HG03520 (cell line): Measurements from ENCODE around the gene ZNF208.
"Not testable (repeated sequence)": the region's sequence is repeated elsewhere in the genome, so short reads cannot be mapped to it uniquely, and the experiment has no call there.

ENCODE experiments used
- ATAC-seq: cut with Tn5 transposase; IDR thresholded peaks from one replicate; pipeline ENCODE4 v1.9.1; 2021; ENCODE audit warnings: mild to moderate bottlenecking, moderate library complexity; ENCODE audit not compliant: unreplicated experiment

Gene ZNF208

GRCh38 chr19:22010437-22011143, at the start of gene ZNF208:
Gene ZNF208, minus strand, starts transcription at chr19:22010943. Its CDS starts 149 bp downstream, at chr19:22010794.
- ATAC-seq = not testable (repeated sequence)

- ATAC-seq = peak; percentile 17
Measured at GRCh38 chr19:22052644-22053013, 41.9 kb upstream of the ZNF208 start.

GRCh38 chr19:22041151-22041550, 30.4 kb upstream of the ZNF208 start:
- not testable (repeated sequence) for ATAC-seq

- ATAC-seq = no peak
Measured at GRCh38 chr19:22030680-22031079, 19.9 kb upstream of the ZNF208 start.

GRCh38 chr19:22026687-22027086, 15.9 kb upstream of the ZNF208 start:
- no peak for ATAC-seq

- not testable (repeated sequence) for ATAC-seq
Measured at GRCh38 chr19:22025539-22025938, 14.8 kb upstream of the ZNF208 start.

GRCh38 chr19:21970466-21970865, 40.3 kb downstream of the ZNF208 start:
- ATAC-seq = no peak

GRCh38 chr19:21947775-21948174, 63.0 kb downstream of the ZNF208 start:
- no peak for ATAC-seq

GRCh38 chr19:21940684-21941083, 70.1 kb downstream of the ZNF208 start:
- no peak for ATAC-seq

- ATAC-seq = no peak
Measured at GRCh38 chr19:21934593-21934992, 76.2 kb downstream of the ZNF208 start.

GRCh38 chr19:21934131-21934530, 76.6 kb downstream of the ZNF208 start:
- ATAC-seq = no peak

GRCh38 chr19:21922276-21922675, 88.5 kb downstream of the ZNF208 start:
- ATAC-seq = no peak

GRCh38 chr19:21921691-21922180, 89.0 kb downstream of the ZNF208 start:
- no peak for ATAC-seq

GRCh38 chr19:21915411-21915810, 95.3 kb downstream of the ZNF208 start:
- ATAC-seq = no peak

- ATAC-seq = no peak
Measured at GRCh38 chr19:21912654-21913053, 98.1 kb downstream of the ZNF208 start.

- no peak for ATAC-seq
Measured at GRCh38 chr19:21910318-21910717, 100.4 kb downstream of the ZNF208 start.

GRCh38 chr19:21908066-21908465, 102.7 kb downstream of the ZNF208 start:
- no peak for ATAC-seq

GRCh38 chr19:21907516-21907915, 103.2 kb downstream of the ZNF208 start:
- ATAC-seq = no peak

GRCh38 chr19:21902571-21902970, 108.2 kb downstream of the ZNF208 start:
- ATAC-seq = no peak

GRCh38 chr19:21901861-21902260, 108.9 kb downstream of the ZNF208 start:
- ATAC-seq = no peak

GRCh38 chr19:21900401-21900800, 110.3 kb downstream of the ZNF208 start:
- no peak for ATAC-seq

- no peak for ATAC-seq
Measured at GRCh38 chr19:21891086-21891485, 119.7 kb downstream of the ZNF208 start.

- ATAC-seq = not testable (repeated sequence)
Measured at GRCh38 chr19:21890017-21890416, 120.7 kb downstream of the ZNF208 start.
